GM18868 (cell line): Measurements from ENCODE around the gene ADCY10.
"Not testable (repeated sequence)": the region's sequence is repeated elsewhere in the genome, so short reads cannot be mapped to it uniquely, and the experiment has no call there.

ENCODE experiments used
- ATAC-seq: cut with Tn5 transposase; IDR thresholded peaks from one replicate; pipeline ENCODE4 v1.9.1; 2021; ENCODE audit warnings: mild to moderate bottlenecking, moderate library complexity; ENCODE audit not compliant: unreplicated experiment

Gene ADCY10

GRCh38 chr1:167913895-167914496 lies at the start of gene ADCY10:
Gene ADCY10, minus strand, starts transcription at chr1:167914134. Its CDS starts 8,994 bp downstream, at chr1:167905140.
- ATAC-seq, result no peak

- no peak for ATAC-seq
Observed at GRCh38 chr1:167957710-167958109, 43.8 kb upstream of the ADCY10 start.

GRCh38 chr1:167955915-167956314 lies 42.0 kb upstream of the ADCY10 start:
- no peak for ATAC-seq

GRCh38 chr1:167950569-167950968 lies 36.6 kb upstream of the ADCY10 start:
- no peak for ATAC-seq

GRCh38 chr1:167949785-167950184 lies 35.9 kb upstream of the ADCY10 start:
- ATAC-seq, result no peak

- ATAC-seq, result no peak
Observed at GRCh38 chr1:167947733-167948132, 33.8 kb upstream of the ADCY10 start.

GRCh38 chr1:167943541-167943940 lies 29.6 kb upstream of the ADCY10 start:
- ATAC-seq, result no peak

GRCh38 chr1:167940264-167940663 lies 26.3 kb upstream of the ADCY10 start:
- no peak for ATAC-seq

- ATAC-seq, result no peak
Observed at GRCh38 chr1:167938080-167938636, 24.2 kb upstream of the ADCY10 start.

- no peak for ATAC-seq
Observed at GRCh38 chr1:167937709-167938010, 23.7 kb upstream of the ADCY10 start.

- peak; percentile 8 for ATAC-seq
Observed at GRCh38 chr1:167936930-167937708, 23.2 kb upstream of the ADCY10 start, which contains the start of gene MPC2. Gene MPC2, minus strand, starts transcription at chr1:167937072. Its CDS starts 1,231 bp downstream, at chr1:167935841.

GRCh38 chr1:167936068-167936929 lies 22.4 kb upstream of the ADCY10 start, which contains the start of gene DCAF6:
Gene DCAF6, plus strand, starts transcription at chr1:167936683. Its CDS starts 229 bp downstream, at chr1:167936912.
- ATAC-seq, result peak; percentile 77

GRCh38 chr1:167935216-167936067 lies 21.5 kb upstream of the ADCY10 start:
- peak; percentile 2 for ATAC-seq

GRCh38 chr1:167934426-167935215 lies 20.7 kb upstream of the ADCY10 start:
- ATAC-seq, result no peak

GRCh38 chr1:167933788-167934187 lies 19.9 kb upstream of the ADCY10 start:
- ATAC-seq, result no peak

GRCh38 chr1:167929725-167930124 lies 15.8 kb upstream of the ADCY10 start:
- ATAC-seq, result no peak

- ATAC-seq, result not testable (repeated sequence)
Observed at GRCh38 chr1:167928919-167929318, 15.0 kb upstream of the ADCY10 start.

- ATAC-seq, result no peak
Observed at GRCh38 chr1:167928457-167928852, 14.5 kb upstream of the ADCY10 start.

- peak; percentile 59 for ATAC-seq
Observed at GRCh38 chr1:167927046-167927754, 13.3 kb upstream of the ADCY10 start.
